Neural progenitor cell (in vitro differentiated cells): ENCODE measurements around the gene CREBRF.
"Not testable (repeated sequence)": the region's sequence is repeated elsewhere in the genome, so short reads cannot be mapped to it uniquely, and the experiment has no call there.

Experiments used
- EZH2 ChIP-seq: fragments of 200-600 bp; sonication (generic); IDR thresholded peaks from 2 replicates; pipeline ENCODE4 v1.6.1; 2017; ENCODE audit warnings: antibody characterized with exemption, mild to moderate bottlenecking, moderate library complexity
- TF ChIP-seq, protein P1 (sequence below): fragments of 200-600 bp; sonication (generic); IDR thresholded peaks from 2 replicates; pipeline ENCODE4 v1.5.1; 2017; ENCODE audit warnings: antibody characterized with exemption, mild to moderate bottlenecking

DNA sequence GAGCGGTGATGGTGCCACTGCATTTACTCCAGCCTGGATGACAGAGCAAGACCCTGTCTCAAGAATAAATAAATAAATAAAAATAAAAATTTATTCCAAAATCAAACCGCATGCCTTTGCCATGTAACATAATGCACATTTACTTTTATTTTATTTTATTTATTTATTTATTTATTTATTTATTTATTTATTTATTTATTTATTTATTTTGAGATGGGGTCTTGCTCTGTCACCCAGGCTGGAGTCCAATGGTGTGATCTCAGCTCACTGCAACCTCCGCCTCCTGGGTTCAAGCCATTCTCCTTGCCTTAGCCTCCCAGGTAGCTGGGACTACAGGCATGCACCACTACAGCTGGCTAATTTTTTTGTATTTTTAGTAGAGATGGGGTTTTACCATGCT lies 24.1 kb upstream of the CREBRF start:
- TF ChIP-seq, protein P1, sequence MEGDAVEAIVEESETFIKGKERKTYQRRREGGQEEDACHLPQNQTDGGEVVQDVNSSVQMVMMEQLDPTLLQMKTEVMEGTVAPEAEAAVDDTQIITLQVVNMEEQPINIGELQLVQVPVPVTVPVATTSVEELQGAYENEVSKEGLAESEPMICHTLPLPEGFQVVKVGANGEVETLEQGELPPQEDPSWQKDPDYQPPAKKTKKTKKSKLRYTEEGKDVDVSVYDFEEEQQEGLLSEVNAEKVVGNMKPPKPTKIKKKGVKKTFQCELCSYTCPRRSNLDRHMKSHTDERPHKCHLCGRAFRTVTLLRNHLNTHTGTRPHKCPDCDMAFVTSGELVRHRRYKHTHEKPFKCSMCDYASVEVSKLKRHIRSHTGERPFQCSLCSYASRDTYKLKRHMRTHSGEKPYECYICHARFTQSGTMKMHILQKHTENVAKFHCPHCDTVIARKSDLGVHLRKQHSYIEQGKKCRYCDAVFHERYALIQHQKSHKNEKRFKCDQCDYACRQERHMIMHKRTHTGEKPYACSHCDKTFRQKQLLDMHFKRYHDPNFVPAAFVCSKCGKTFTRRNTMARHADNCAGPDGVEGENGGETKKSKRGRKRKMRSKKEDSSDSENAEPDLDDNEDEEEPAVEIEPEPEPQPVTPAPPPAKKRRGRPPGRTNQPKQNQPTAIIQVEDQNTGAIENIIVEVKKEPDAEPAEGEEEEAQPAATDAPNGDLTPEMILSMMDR: not testable (repeated sequence)
- TF ChIP-seq EZH2: not testable (repeated sequence)
